Activated naive CD8-positive, alpha-beta T cell treated with anti-CD3 and anti-CD28 coated beads, Interleukin-2, amount 10 ng/mL, durations not matched to agents 7 days and 5 days (primary cell): ENCODE results near the gene TMSB4X. TPM values are rescaled to one million over a fixed set of nuclear protein-coding genes. Genes with fewer than 3 reads are reported as not detected.
A peak's percentile ranks its signal among the peaks of the same experiment; 100 is the strongest.

ENCODE experiments used
- ATAC-seq: fragments of 150-1000 bp; cut with Tn5 transposase; one replicate; pipeline ENCODE4 v1.10.0; 2021; ENCODE audit warnings: low read depth, moderate library complexity
- POLR2A ChIA-PET: fragments of 350-600 bp; sonication (Branson Sonifier 250); formaldehyde crosslinking; loops from one replicate; lab custom pipeline; 2021; ENCODE audit warnings: antibody characterized with exemption; lab: Charles Lee
- DNase-seq: peaks from one replicate; pipeline ENCODE4 v3.0.0; 2021
- H3K27ac Mint-ChIP-seq: one replicate; pipeline ENCODE4 v1.8.0; 2022; ENCODE audit warnings: mild to moderate bottlenecking, mixed read lengths
- H3K27me3 Mint-ChIP-seq: one replicate; pipeline ENCODE4 v1.8.0; 2022; ENCODE audit warnings: mild to moderate bottlenecking, moderate library complexity, mixed read lengths
- H3K36me3 Mint-ChIP-seq: one replicate; pipeline ENCODE4 v1.8.0; 2021; ENCODE audit warnings: mild to moderate bottlenecking, mixed read lengths
- H3K4me1 Mint-ChIP-seq: one replicate; pipeline ENCODE4 v1.8.0; 2021; ENCODE audit warnings: mixed read lengths
- H3K4me3 Mint-ChIP-seq: one replicate; pipeline ENCODE4 v1.8.0; 2022; ENCODE audit warnings: mild to moderate bottlenecking, moderate library complexity, mixed read lengths
- H3K9me3 Mint-ChIP-seq: one replicate; pipeline ENCODE4 v1.8.0; 2021; ENCODE audit warnings: mixed read lengths
- total RNA-seq, 2 experiments: library from RNA; stranded (reverse); gene quantifications; one replicate each; pipeline ENCODE4 v1.2.3, GENCODE V29; 2021

The TMSB4X gene
- total RNA-seq, 2 experiments from 2014 or later: 8,001 to 8,464 TPM

- POLR2A ChIA-PET: interaction anchor here (1.6 to 8.1 kb wide), 2 partner anchors 12 to 21 kb away, joined by 8 to 107 read pairs; partner anchors contain the start of gene TMSB4X
- DNase-seq: no peak
- H3K9me3 Mint-ChIP-seq: no peaks in the 10 kb centered on the region
- H3K36me3 Mint-ChIP-seq: peaks cover 7% of the 10 kb centered on the region
- peaks cover 27% of the 10 kb centered on the region for H3K4me1 Mint-ChIP-seq
- H3K27me3 Mint-ChIP-seq: no peaks in the 10 kb centered on the region
- ATAC-seq: no peak
- H3K27ac Mint-ChIP-seq: peak overlapping the region; percentile 96
- no peak overlapping the region for H3K4me3 Mint-ChIP-seq
Measured at GRCh38 chrX:12996934-12997435, 22.1 kb downstream of the TMSB4X start.

GRCh38 chrX:12997906-12998687 is 23.2 kb downstream of the TMSB4X start:
- no peak for ATAC-seq
- Mint-ChIP-seq H3K4me3 (peak overlapping the region; percentile 53), H3K27ac (peak overlapping the region; percentile 96), H3K9me3 (no peaks in the 10 kb centered on the region), H3K4me1 (peaks cover 32% of the 10 kb centered on the region), H3K27me3 (no peaks in the 10 kb centered on the region), H3K36me3 (peaks cover 7% of the 10 kb centered on the region)
- DNase-seq: no peak
- POLR2A ChIA-PET: interaction anchor here (0.5 to 8.1 kb wide), 8 partner anchors 13 to 92 kb away, joined by 3 to 107 read pairs (median 8); partner anchors contain the start of gene TMSB4X

GRCh38 chrX:12999422-12999821 is 24.5 kb downstream of the TMSB4X start:
- Mint-ChIP-seq H3K27ac (peak overlapping the region; percentile 95), H3K4me3 (peak overlapping the region; percentile 79), H3K36me3 (peaks cover 6% of the 10 kb centered on the region), H3K9me3 (no peaks in the 10 kb centered on the region), H3K27me3 (no peaks in the 10 kb centered on the region), H3K4me1 (peaks cover 32% of the 10 kb centered on the region)
- DNase-seq: no peak
- ATAC-seq: peak; percentile 61
- POLR2A ChIA-PET: interaction anchor here (0.9 to 8.1 kb wide), 12 partner anchors 11 to 92 kb away, joined by 3 to 107 read pairs (median 10); partner anchors contain the start of gene TMSB4X

GRCh38 chrX:13000301-13000811 is 25.4 kb downstream of the TMSB4X start:
- ATAC-seq: peak; percentile 58
- peak overlapping the region; percentile 95 for H3K27ac Mint-ChIP-seq
- POLR2A ChIA-PET: interaction anchor here (1.6 to 8.1 kb wide), 8 partner anchors 15 to 91 kb away, joined by 4 to 107 read pairs (median 14); partner anchors contain the start of gene TMSB4X
- H3K4me1 Mint-ChIP-seq: peaks cover 42% of the 10 kb centered on the region
- H3K9me3 Mint-ChIP-seq: no peaks in the 10 kb centered on the region
- H3K4me3 Mint-ChIP-seq: peak overlapping the region; percentile 79
- peaks cover 5% of the 10 kb centered on the region for H3K36me3 Mint-ChIP-seq
- no peak for DNase-seq
- no peaks in the 10 kb centered on the region for H3K27me3 Mint-ChIP-seq

GRCh38 chrX:13001097-13001496 is 26.2 kb downstream of the TMSB4X start:
- no peaks in the 10 kb centered on the region for H3K27me3 Mint-ChIP-seq
- peak overlapping the region; percentile 95 for H3K27ac Mint-ChIP-seq
- peaks cover 48% of the 10 kb centered on the region for H3K4me1 Mint-ChIP-seq
- no peaks in the 10 kb centered on the region for H3K36me3 Mint-ChIP-seq
- ATAC-seq (no peak), DNase-seq (no peak)
- H3K9me3 Mint-ChIP-seq: no peaks in the 10 kb centered on the region
- peak overlapping the region; percentile 79 for H3K4me3 Mint-ChIP-seq
- POLR2A ChIA-PET: interaction anchor here (1.7 to 8.1 kb wide), 6 partner anchors 16 to 90 kb away, joined by 4 to 107 read pairs (median 15); partner anchors contain the start of gene TMSB4X

GRCh38 chrX:13001961-13002671 is 27.2 kb downstream of the TMSB4X start:
- no peak for ATAC-seq
- Mint-ChIP-seq H3K4me1 (peaks cover 51% of the 10 kb centered on the region), H3K27ac (peak overlapping the region; percentile 71), H3K36me3 (no peaks in the 10 kb centered on the region), H3K27me3 (no peaks in the 10 kb centered on the region), H3K9me3 (no peaks in the 10 kb centered on the region), H3K4me3 (no peak overlapping the region)
- no peak for DNase-seq
- POLR2A ChIA-PET: interaction anchor here (0.9 to 8.1 kb wide), 8 partner anchors 17 to 88 kb away, joined by 3 to 107 read pairs (median 4); partner anchors contain the start of gene TMSB4X

GRCh38 chrX:13005661-13006473 is 31.0 kb downstream of the TMSB4X start:
- no peaks in the 10 kb centered on the region for H3K27me3 Mint-ChIP-seq
- H3K27ac Mint-ChIP-seq: peak overlapping the region; percentile 98
- peaks cover 38% of the 10 kb centered on the region for H3K4me1 Mint-ChIP-seq
- DNase-seq (no peak), ATAC-seq (no peak)
- H3K4me3 Mint-ChIP-seq: peak overlapping the region; percentile 81
- no peaks in the 10 kb centered on the region for H3K9me3 Mint-ChIP-seq
- H3K36me3 Mint-ChIP-seq: no peaks in the 10 kb centered on the region
- POLR2A ChIA-PET: interaction anchor here (0.6 to 2.0 kb wide), 6 partner anchors 8 to 83 kb away, joined by 3 to 12 read pairs (median 4); no protein-coding TSS in a partner anchor

GRCh38 chrX:13007519-13008188 is 32.7 kb downstream of the TMSB4X start:
- no peaks in the 10 kb centered on the region for H3K9me3 Mint-ChIP-seq
- peaks cover 35% of the 10 kb centered on the region for H3K4me1 Mint-ChIP-seq
- POLR2A ChIA-PET: interaction anchor here (0.8 to 1.6 kb wide), 5 partner anchors 27 to 78 kb away, joined by 3 to 4 read pairs (median 3); no protein-coding TSS in a partner anchor
- ATAC-seq: no peak
- peak overlapping the region; percentile 67 for H3K27ac Mint-ChIP-seq
- DNase-seq: no peak
- no peaks in the 10 kb centered on the region for H3K36me3 Mint-ChIP-seq
- H3K27me3 Mint-ChIP-seq: no peaks in the 10 kb centered on the region
- H3K4me3 Mint-ChIP-seq: no peak overlapping the region

GRCh38 chrX:13008189-13008533 is 33.3 kb downstream of the TMSB4X start:
- peak overlapping the region; percentile 67 for H3K27ac Mint-ChIP-seq
- H3K9me3 Mint-ChIP-seq: no peaks in the 10 kb centered on the region
- H3K4me1 Mint-ChIP-seq: peaks cover 31% of the 10 kb centered on the region
- no peaks in the 10 kb centered on the region for H3K36me3 Mint-ChIP-seq
- DNase-seq (no peak), ATAC-seq (no peak)
- H3K4me3 Mint-ChIP-seq: no peak overlapping the region
- H3K27me3 Mint-ChIP-seq: no peaks in the 10 kb centered on the region
- POLR2A ChIA-PET: interaction anchor here (1.1 to 1.6 kb wide), 3 partner anchors 28 to 77 kb away, joined by 3 to 4 read pairs (median 3); no protein-coding TSS in a partner anchor

- H3K27ac Mint-ChIP-seq: no peak overlapping the region
- peaks cover 38% of the 10 kb centered on the region for H3K4me1 Mint-ChIP-seq
- POLR2A ChIA-PET: interaction anchor here (1.2 kb wide), 1 partner anchor 72 kb away, joined by 3 read pairs; no protein-coding TSS in a partner anchor
- no peak for ATAC-seq
- no peaks in the 10 kb centered on the region for H3K27me3 Mint-ChIP-seq
- H3K36me3 Mint-ChIP-seq: no peaks in the 10 kb centered on the region
- DNase-seq: no peak
- no peak overlapping the region for H3K4me3 Mint-ChIP-seq
- no peaks in the 10 kb centered on the region for H3K9me3 Mint-ChIP-seq
Measured at GRCh38 chrX:13008851-13009250, 33.9 kb downstream of the TMSB4X start.

- Mint-ChIP-seq H3K27ac (no peak overlapping the region), H3K27me3 (no peaks in the 10 kb centered on the region), H3K4me3 (no peak overlapping the region), H3K9me3 (no peaks in the 10 kb centered on the region), H3K36me3 (no peaks in the 10 kb centered on the region), H3K4me1 (peaks cover 42% of the 10 kb centered on the region)
- POLR2A ChIA-PET: interaction anchor here (1.2 kb wide), 1 partner anchor 72 kb away, joined by 3 read pairs; no protein-coding TSS in a partner anchor
- DNase-seq (no peak), ATAC-seq (no peak)
Measured at GRCh38 chrX:13009273-13009672, 34.4 kb downstream of the TMSB4X start.

GRCh38 chrX:13009844-13010243 is 34.9 kb downstream of the TMSB4X start:
- POLR2A ChIA-PET: no interaction called here
- H3K27me3 Mint-ChIP-seq: no peaks in the 10 kb centered on the region
- H3K36me3 Mint-ChIP-seq: no peaks in the 10 kb centered on the region
- H3K4me3 Mint-ChIP-seq: no peak overlapping the region
- no peaks in the 10 kb centered on the region for H3K9me3 Mint-ChIP-seq
- no peak overlapping the region for H3K27ac Mint-ChIP-seq
- ATAC-seq (no peak), DNase-seq (no peak)
- peaks cover 43% of the 10 kb centered on the region for H3K4me1 Mint-ChIP-seq
